HG03045 (cell line): Measurements from ENCODE around the gene CALML4.
"Not testable (repeated sequence)": the region's sequence is repeated elsewhere in the genome, so short reads cannot be mapped to it uniquely, and the experiment has no call there.

Experiments
- ATAC-seq: cut with Tn5 transposase; IDR thresholded peaks from one replicate; pipeline ENCODE4 v1.9.1; 2021; ENCODE audit warnings: mild to moderate bottlenecking, moderate library complexity; ENCODE audit not compliant: unreplicated experiment

CALML4 gene, protein sequence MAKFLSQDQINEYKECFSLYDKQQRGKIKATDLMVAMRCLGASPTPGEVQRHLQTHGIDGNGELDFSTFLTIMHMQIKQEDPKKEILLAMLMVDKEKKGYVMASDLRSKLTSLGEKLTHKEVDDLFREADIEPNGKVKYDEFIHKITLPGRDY

GRCh38 chr15:68204776-68205557, at the start of gene CALML4:
TSS of gene CALML4 (minus strand) at chr15:68205332. CDS start at chr15:68205247, 85 bp downstream.
- no peak for ATAC-seq

- ATAC-seq: no peak
Observed at GRCh38 chr15:68252925-68253534, 47.9 kb upstream of the CALML4 start.

- no peak for ATAC-seq
Observed at GRCh38 chr15:68249058-68249713, 44.1 kb upstream of the CALML4 start.

- no peak for ATAC-seq
Observed at GRCh38 chr15:68244235-68244634, 39.1 kb upstream of the CALML4 start.

DNA sequence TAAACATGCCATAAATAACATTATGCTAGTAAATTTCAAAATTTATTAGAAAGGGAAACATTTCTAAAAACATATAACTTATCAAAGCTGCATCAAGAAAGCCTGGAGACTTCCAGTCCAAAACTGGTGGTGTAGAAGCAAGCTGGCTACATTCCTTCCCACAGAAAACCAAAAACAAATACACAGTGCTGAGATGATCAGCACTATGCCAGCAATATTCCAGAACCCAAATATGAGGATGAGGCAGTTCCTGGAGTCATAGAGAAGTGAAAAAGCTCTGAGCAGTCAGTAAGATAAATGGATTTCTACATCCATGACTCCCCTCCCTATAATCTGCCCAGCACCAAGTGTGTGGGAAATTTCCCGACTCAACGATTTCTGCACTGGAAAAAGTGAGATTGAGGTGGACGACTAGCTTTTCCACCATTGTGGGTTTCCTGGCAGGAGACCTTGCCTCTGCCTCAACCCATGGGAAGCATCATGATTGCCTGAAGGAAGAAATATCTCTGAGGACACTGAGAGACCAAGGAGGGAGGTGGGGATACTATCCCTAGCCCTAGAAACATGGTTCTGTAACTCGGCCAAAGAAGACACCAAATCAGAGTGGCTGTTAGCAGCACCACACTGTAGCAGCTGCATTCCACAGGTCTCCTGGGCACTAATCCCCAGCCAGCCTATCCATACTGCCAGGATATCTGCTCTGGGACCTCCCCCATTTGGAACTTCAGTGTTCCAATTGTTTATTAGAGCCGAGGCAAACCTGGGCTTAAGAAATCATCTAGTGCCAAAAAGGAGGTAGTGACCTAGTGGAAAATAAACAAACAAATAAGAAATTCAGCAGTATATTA, 36.2 kb upstream of the CALML4 start:
- ATAC-seq: no peak

GRCh38 chr15:68239025-68239424, 33.9 kb upstream of the CALML4 start:
- ATAC-seq: no peak

DNA sequence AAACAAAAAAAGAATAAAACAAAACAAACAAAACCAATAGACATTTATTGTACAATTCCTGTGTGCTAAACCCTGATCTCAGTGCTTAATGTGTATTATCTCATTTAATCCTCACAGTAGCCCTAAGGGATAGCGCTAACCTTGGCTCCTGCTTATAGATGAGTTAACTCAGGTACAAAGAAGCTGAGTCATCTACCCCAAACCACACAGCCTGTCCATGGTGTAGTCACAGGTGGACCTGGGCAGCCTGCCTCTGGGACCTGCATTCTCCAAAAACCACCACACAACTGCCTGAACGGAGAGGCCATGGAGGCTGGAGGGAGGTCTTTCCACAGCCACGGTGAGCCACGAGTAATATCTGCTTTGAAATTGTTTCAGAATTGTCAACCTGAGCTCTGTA, 29.9 kb upstream of the CALML4 start:
- no peak for ATAC-seq

DNA sequence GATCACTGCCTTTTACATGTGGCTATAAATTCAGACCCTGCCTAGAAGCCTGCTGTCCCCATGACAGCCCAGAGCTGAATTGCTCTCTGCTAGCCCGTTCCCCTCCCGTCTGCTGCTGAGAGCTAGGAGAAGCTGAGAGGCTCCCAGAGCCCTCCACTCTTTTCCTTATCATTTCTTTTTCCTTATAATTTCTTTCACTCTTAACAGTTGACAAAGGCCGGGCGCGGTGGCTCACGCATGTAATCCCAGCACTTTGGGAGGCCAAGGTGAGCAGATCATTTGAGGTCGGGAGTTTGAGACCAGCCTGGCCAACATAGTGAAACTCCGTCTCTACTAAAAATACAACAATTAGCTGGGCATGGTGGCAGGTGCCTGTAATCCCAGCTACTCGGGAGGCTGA, 29.4 kb upstream of the CALML4 start:
- not testable (repeated sequence) for ATAC-seq

DNA sequence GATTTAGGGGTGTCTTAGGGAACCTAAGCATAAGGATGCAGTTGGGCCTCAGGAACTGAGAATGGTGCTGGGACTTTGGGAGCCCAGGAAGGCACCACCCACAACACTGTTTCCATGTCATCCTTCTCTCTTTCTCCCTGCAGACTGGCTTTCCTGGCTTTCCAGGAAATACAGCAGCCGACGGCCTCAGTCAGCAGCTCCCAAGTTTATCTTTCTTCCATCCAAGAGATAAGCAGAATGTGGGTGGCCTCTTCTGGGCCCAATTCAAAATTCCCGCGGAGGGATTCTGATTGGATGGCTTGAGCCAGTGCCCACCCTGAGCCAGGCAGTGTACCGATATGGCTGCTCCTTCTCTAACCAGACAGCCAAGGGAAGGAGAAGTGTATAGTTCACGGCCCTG, 28.9 kb upstream of the CALML4 start:
- no peak for ATAC-seq

DNA sequence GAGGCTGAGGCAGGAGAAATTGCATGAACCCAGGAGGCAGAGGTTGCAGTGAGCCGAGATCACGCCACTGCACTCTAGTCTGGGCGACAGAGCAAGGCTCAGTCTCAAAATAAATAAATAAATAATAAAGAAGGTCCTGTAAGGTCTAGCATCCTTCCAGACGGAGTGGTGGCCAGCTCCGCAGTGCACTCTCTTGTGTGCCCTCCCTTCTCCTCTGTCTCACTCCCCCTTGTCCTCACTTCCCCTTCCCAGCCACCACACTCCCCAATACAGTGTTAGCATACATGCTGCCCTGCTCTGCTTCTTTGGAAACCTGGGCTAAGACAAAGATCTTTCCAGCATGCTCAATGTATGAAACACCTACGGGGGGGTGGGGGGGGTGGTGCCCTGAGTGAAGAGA, 27.8 kb upstream of the CALML4 start:
- no peak for ATAC-seq

DNA sequence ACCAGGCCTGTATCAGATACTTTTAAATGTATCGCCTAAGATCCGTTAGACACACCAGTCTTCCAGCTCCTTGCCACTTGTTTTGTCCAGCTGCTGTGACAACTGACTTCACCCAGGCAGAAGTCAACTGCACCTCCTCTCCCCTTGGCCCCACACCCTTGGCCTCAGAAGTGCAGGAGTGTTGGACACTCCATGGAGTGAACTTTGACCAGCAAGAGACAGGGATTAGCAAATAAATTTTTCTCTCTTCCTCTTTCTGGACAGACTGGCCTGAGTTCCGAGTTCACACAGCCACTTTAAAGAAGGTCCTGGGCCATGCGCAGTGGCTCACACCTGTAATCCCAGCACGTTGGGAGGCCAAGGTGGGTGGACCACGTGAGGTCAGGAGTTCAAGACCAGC, 27.3 kb upstream of the CALML4 start:
- ATAC-seq: no peak

- ATAC-seq: no peak
Observed at GRCh38 chr15:68231102-68231818, 26.1 kb upstream of the CALML4 start.

DNA sequence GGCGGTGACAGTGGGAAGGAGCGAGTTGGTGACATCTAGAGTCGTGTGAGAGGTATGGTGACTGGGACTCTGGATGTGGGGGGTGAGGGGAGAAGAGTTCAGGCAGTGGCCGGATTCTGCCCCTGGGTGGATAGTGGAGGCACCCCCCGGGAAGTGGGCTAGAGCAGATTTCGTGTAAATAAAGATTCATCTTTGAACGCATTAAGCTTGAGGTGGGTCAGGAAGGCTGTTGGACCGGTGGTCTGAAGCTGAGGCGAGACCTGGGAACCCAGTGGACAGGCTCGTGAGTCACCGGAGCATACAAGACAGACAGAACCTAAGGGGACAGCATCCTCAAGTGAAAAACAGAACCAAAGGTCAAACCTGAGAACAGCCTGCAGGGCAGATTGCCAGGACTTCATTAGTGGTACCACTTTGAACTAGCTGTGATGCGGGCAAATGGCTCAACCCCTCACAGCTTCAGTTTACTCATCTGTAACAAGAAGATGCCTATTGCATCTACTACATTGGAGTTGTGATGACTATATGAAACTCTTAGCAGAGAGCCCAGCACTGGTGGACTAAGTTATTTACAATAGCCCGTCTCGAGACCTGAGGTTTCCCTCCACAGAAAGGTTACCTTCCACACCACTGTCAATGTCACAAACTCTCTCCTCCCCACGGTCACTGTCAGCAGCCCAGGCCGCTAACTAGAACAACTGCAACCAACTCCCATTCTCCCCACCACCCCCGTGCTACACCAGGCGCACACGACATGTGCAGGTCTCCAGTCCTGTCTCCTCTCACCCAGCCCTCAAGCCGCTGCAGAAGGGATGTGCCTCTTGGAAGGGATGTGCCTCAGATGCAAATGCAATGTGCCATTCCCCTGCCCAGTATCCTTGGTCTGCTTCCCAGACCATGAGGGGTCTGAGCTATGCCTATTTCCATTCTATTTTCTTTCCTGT, 25.3 kb upstream of the CALML4 start:
- ATAC-seq: peak; percentile 2

DNA sequence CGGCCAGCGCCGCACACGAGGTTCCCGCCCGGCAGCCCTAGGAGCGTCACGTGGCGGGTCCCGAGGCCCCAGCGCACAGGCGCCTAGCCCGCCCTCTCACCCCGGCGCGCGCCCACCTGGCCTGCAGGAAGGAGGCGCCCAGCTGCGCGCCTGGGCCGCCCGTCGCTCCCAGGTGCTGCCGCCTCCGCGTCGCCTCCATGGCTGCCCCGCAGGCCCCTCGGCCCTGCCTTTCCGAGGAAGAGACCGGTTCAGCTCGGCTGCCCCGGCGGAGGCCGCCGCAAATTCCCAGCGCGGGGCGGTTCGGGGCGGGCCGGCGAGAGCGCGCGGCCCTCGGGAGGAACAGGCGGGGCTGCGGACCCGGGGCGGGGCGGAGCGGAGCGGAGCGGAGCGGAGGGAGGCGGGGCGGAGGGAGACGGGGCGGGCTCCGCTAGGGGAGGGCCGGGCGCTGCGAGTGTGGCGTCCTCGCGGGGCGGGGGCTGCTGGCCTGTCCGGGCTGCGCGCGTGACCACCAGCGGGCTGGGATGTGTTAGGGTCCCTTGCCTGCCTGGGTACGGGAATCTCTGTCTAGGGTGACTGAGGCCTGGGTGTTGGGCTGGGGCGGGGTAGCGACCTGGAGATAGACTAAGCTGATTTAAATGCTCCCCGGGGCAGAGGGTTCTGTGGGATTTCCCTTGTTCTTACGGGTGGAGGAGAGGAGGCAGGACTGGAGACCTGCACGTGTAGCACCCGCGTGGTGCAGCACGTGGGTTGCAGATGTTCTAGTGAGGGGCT, 24.4 kb upstream of the CALML4 start, which contains the start of gene CLN6:
Gene CLN6 (minus strand): TSS at position 343 of the 771 bp plus-strand sequence. CDS start 144 bp downstream, at position 199.
- ATAC-seq: peak; percentile 81

DNA sequence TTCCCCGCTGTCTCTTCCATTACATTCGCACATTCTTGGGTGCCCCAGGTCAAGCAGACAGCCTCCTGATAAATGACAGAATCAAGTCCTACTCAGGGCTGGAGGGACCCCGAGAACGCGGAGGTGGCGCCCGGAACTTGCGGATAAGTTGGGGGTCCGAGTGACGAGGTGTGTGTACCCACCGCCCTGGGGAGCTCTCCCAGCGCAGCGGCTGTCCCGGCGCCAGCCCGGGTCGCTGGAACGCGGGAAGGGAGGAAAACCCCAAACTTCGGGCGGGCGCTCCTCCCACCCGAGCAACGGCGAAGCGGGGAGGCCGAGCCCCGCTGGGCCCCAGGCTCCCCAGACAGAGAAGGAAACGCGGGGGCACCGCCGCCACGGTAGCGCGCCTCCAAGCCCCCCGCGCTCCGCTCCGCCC, 23.8 kb upstream of the CALML4 start:
- ATAC-seq: peak; percentile 1

DNA sequence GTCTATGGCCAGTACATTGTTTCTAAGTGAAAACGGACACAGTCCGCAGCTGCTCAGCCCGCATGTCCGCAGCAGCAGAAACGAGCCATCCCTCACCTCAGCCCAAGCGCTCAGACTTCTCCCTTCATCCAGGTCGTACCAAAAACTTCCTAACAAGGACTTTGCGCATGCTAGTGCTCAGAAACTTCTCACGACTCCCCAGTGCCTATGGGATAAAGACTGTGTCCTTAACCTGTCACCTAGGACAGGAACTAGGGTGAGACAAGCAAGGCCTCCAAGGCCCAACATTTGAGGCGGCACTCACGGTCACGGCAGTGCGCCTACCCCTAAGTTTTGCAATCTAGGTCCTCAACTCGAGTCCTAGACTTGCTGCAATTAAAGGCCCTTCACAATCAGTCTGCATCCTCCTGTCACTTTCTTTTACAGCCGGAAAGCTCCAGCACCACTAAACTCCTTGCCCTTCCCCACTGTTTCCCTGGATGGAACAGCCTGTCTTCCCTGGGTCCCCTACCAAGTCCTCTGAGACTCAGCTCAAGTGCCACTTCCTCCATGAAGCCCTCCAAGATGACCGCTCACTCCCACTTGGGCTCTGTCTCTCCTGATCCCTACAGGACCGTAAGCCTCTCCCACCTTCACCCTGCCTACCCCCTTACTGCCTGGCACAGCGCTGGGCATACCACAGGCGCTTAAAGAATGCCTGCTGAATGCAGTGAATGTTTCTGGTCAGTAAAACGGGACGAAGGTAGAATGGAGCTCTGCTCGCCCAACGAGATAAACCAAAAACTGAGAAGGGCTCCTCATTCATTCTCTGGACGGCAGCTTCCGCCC, 23.2 kb upstream of the CALML4 start:
- ATAC-seq: no peak

DNA sequence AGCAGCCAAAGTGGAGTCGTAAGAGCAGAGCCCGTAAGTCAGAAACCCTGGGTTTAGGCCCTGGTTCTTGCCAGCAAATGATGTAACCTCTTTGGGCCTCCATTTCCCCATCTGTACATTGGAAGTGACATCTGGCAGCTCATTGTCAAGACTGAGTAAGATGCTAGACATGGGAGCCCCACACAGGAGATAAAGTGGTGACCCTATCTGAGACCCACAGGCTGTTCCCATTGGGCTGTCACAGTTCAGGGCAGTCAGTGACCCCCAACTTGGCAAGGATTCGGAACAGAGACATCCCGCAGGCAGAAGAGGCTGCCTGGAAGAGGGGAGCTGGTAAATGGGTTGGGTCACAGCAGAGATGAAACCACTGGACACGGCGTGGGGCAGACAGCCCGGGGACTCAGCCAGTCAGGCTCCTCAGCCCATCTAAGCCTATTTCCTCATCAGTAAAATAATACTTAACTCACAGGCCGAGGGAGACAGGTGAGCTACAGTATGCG, 22.6 kb upstream of the CALML4 start:
- ATAC-seq: no peak
